Parathyroid adenoma (tissue), 2 donors: ENCODE measurements around the gene SFMBT2.
"Not testable (repeated sequence)": the region's sequence is repeated elsewhere in the genome, so short reads cannot be mapped to it uniquely, and the experiment has no call there.

Source experiments
- H2AFZ ChIP-seq: fragments of 300-600 bp; sonication (generic); one replicate; pipeline ENCODE4 v1.7.0; 2017; ENCODE audit warnings: antibody characterized with exemption, mild to moderate bottlenecking
- H3K27ac ChIP-seq: fragments of 300-600 bp; sonication (generic); one replicate; pipeline ENCODE4 v1.7.0; 2017
- H3K27me3 ChIP-seq: fragments of 300-600 bp; sonication (generic); one replicate; pipeline ENCODE4 v1.7.0; 2017; ENCODE audit warnings: low read length; ENCODE audit not compliant: control insufficient read depth, insufficient read depth
- H3K36me3 ChIP-seq: fragments of 300-600 bp; sonication (generic); one replicate; pipeline ENCODE4 v1.7.0; 2017; ENCODE audit warnings: low read length; ENCODE audit not compliant: control insufficient read depth, insufficient read depth
- H3K4me1 ChIP-seq: fragments of 300-600 bp; sonication (generic); one replicate; pipeline ENCODE4 v1.7.0; 2017; ENCODE audit warnings: control low read depth
- H3K4me2 ChIP-seq: fragments of 300-600 bp; sonication (generic); one replicate; pipeline ENCODE4 v1.7.0; 2017; ENCODE audit warnings: low read length
- H3K4me3 ChIP-seq: fragments of 300-600 bp; sonication (generic); one replicate; pipeline ENCODE4 v1.7.0; 2017; ENCODE audit warnings: low read depth, low read length
- H3K79me2 ChIP-seq: fragments of 300-600 bp; sonication (generic); one replicate; pipeline ENCODE4 v1.7.0; 2017; ENCODE audit warnings: control low read depth
- H3K9ac ChIP-seq: fragments of 300-600 bp; sonication (generic); one replicate; pipeline ENCODE4 v1.7.0; 2017; ENCODE audit warnings: mild to moderate bottlenecking
- H3K9me3 ChIP-seq: fragments of 300-600 bp; sonication (generic); one replicate; pipeline ENCODE4 v1.7.0; 2017; ENCODE audit warnings: low read length; ENCODE audit not compliant: control insufficient read depth
- TF ChIP-seq, protein P1 (sequence below): fragments of 300-600 bp; sonication (generic); IDR thresholded peaks from one replicate; pipeline ENCODE4 v1.7.0; 2017; ENCODE audit warnings: antibody characterized with exemption, mild to moderate bottlenecking
- donor health status: primary hyperparathyroidism.

The SFMBT2 gene

GRCh38 chr10:7389346-7389745, 21.5 kb downstream of the SFMBT2 start:
- TF ChIP-seq, protein P1, sequence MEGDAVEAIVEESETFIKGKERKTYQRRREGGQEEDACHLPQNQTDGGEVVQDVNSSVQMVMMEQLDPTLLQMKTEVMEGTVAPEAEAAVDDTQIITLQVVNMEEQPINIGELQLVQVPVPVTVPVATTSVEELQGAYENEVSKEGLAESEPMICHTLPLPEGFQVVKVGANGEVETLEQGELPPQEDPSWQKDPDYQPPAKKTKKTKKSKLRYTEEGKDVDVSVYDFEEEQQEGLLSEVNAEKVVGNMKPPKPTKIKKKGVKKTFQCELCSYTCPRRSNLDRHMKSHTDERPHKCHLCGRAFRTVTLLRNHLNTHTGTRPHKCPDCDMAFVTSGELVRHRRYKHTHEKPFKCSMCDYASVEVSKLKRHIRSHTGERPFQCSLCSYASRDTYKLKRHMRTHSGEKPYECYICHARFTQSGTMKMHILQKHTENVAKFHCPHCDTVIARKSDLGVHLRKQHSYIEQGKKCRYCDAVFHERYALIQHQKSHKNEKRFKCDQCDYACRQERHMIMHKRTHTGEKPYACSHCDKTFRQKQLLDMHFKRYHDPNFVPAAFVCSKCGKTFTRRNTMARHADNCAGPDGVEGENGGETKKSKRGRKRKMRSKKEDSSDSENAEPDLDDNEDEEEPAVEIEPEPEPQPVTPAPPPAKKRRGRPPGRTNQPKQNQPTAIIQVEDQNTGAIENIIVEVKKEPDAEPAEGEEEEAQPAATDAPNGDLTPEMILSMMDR = no peak

DNA sequence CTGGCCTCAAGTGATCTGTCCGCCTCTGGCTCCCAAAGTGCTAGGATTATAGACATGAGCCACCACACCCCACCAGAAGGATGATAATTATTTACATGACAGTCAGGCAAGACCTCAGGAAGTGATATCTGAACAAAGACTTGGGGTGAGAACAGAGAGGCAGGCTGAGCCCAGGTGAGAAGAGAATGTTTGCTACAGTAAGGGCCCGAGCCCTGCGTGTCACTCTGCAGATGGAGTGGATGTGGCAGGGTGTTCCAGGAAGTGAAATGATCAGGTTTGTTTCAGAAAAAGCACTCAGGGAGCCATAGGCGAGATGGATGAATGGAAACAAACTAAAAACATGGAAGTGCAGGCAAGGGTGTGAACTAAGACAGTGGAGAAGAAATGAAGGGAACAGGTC, 22.2 kb downstream of the SFMBT2 start:
- Histone ChIP-seq H3K4me2 (no peak overlapping the region), H2AFZ (no peak overlapping the region), H3K4me3 (no peak overlapping the region), H3K27ac (no peak overlapping the region), H3K36me3 (no peaks in the 10 kb centered on the region), H3K4me1 (peaks cover 2% of the 10 kb centered on the region), H3K27me3 (no peaks in the 10 kb centered on the region), H3K9me3 (no peaks in the 10 kb centered on the region), H3K79me2 (peaks cover 5% of the 10 kb centered on the region), H3K9ac (no peak overlapping the region)
- TF ChIP-seq, protein P1 = no peak

More at GRCh38 chr10:7389346-7389745, 21.5 kb downstream of the SFMBT2 start:
- Histone ChIP-seq H3K27ac (no peak overlapping the region), H2AFZ (no peak overlapping the region), H3K4me3 (no peak overlapping the region), H3K36me3 (no peaks in the 10 kb centered on the region), H3K4me2 (no peak overlapping the region), H3K4me1 (peaks cover 2% of the 10 kb centered on the region), H3K79me2 (peaks cover 7% of the 10 kb centered on the region), H3K27me3 (no peaks in the 10 kb centered on the region), H3K9ac (no peak overlapping the region), H3K9me3 (no peaks in the 10 kb centered on the region)

- H3K4me1 ChIP-seq, H3K9me3 ChIP-seq, H3K27me3 ChIP-seq, H2AFZ ChIP-seq, H3K4me3 ChIP-seq, H3K9ac ChIP-seq, H3K79me2 ChIP-seq, H3K27ac ChIP-seq, H3K36me3 ChIP-seq, H3K4me2 ChIP-seq: not testable (repeated sequence)
These were observed 22.7 kb downstream of the SFMBT2 start for GRCh38 chr10:7388149-7388548.

GRCh38 chr10:7385114-7385513, 25.7 kb downstream of the SFMBT2 start:
- Histone ChIP-seq H3K4me1 (peaks cover 2% of the 10 kb centered on the region), H3K9ac (no peak overlapping the region), H3K4me2 (no peak overlapping the region), H2AFZ (no peak overlapping the region), H3K27me3 (no peaks in the 10 kb centered on the region), H3K4me3 (no peak overlapping the region), H3K36me3 (no peaks in the 10 kb centered on the region), H3K79me2 (peaks cover 5% of the 10 kb centered on the region), H3K9me3 (no peaks in the 10 kb centered on the region), H3K27ac (no peak overlapping the region)
- TF ChIP-seq, protein P1 = no peak

DNA sequence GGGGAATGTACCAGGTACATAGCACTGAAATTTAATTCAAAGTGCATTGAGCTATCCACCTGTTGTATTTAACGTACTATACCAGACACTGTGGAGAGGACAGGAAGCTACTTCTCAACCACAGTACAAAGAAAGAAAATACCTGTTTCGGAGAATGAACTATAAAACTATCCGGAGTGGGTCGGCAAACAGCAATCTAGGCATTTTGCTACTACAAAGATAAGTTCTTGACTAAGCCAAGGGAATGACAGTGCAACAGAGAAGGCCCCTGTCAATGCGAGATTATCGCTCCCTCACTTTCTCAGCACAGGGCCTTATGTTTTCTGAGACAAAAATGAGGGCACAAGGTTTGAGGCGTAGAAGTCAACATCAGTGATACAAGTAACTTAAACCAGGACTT, 27.4 kb downstream of the SFMBT2 start:
- TF ChIP-seq, protein P1 = no peak
- Histone ChIP-seq H3K9me3 (no peaks in the 10 kb centered on the region), H3K36me3 (no peaks in the 10 kb centered on the region), H3K27me3 (no peaks in the 10 kb centered on the region), H3K9ac (no peak overlapping the region), H3K4me1 (no peaks in the 10 kb centered on the region), H3K27ac (no peak overlapping the region), H2AFZ (no peak overlapping the region), H3K4me3 (no peak overlapping the region), H3K79me2 (peaks cover 5% of the 10 kb centered on the region), H3K4me2 (no peak overlapping the region)
